ENCODE results near the gene OTX1.
"Not testable (repeated sequence)": the region's sequence is repeated elsewhere in the genome, so short reads cannot be mapped to it uniquely, and the experiment has no call there.

OTX1 gene

GRCh38 chr2:63060472-63060991 is 9.9 kb downstream of the OTX1 start:
- Histone ChIP-seq H3K27ac (no peak overlapping the region), H3K4me3 (no peak overlapping the region)
- no peak for DNase-seq (ENCODE audit: low spot score)
- no peak for TF ChIP-seq CTCF (IDR thresholded peaks at IDR 0.05)

GRCh38 chr2:63064197-63064596 is 13.6 kb downstream of the OTX1 start:
- H3K4me3 ChIP-seq, result no peak overlapping the region
- DNase-seq (ENCODE audit: low spot score), result no peak
- TF ChIP-seq CTCF (IDR thresholded peaks at IDR 0.05), result no peak
- no peak overlapping the region for H3K27ac ChIP-seq

GRCh38 chr2:63064661-63065060 is 14.0 kb downstream of the OTX1 start:
- no peak overlapping the region for H3K27ac ChIP-seq

GRCh38 chr2:63066265-63066664 is 15.6 kb downstream of the OTX1 start:
- no peak overlapping the region for H3K27ac ChIP-seq
- H3K4me3 ChIP-seq, result no peak overlapping the region
- DNase-seq (ENCODE audit: low spot score), result no peak
- no peak for TF ChIP-seq CTCF (IDR thresholded peaks at IDR 0.05)

More at GRCh38 chr2:63064661-63065060, 14.0 kb downstream of the OTX1 start:
- no peak overlapping the region for H3K4me3 ChIP-seq
- TF ChIP-seq CTCF (IDR thresholded peaks at IDR 0.05), result no peak
- DNase-seq (ENCODE audit: low spot score), result no peak

GRCh38 chr2:63066838-63067237 is 16.2 kb downstream of the OTX1 start:
- DNase-seq (ENCODE audit: low spot score), result no peak
- TF ChIP-seq CTCF (IDR thresholded peaks at IDR 0.05), result no peak
- H3K4me3 ChIP-seq, result no peak overlapping the region
- H3K27ac ChIP-seq, result no peak overlapping the region

GRCh38 chr2:63071664-63072063 is 21.0 kb downstream of the OTX1 start:
- TF ChIP-seq CTCF (IDR thresholded peaks at IDR 0.05), result no peak
- Histone ChIP-seq H3K27ac (no peak overlapping the region), H3K4me3 (no peak overlapping the region)
- DNase-seq (ENCODE audit: low spot score), result no peak

GRCh38 chr2:63073994-63074393 is 23.4 kb downstream of the OTX1 start:
- DNase-seq (ENCODE audit: low spot score), result no peak
- no peak for TF ChIP-seq CTCF (IDR thresholded peaks at IDR 0.05)
- H3K27ac ChIP-seq, result no peak overlapping the region

GRCh38 chr2:63074399-63074798 is 23.8 kb downstream of the OTX1 start:
- not testable (repeated sequence) for H3K27ac ChIP-seq; DNase-seq (ENCODE audit: low spot score); H3K4me3 ChIP-seq

More at GRCh38 chr2:63073994-63074393, 23.4 kb downstream of the OTX1 start:
- H3K4me3 ChIP-seq, result no peak overlapping the region

Data from coronary artery (tissue), 2 donors.